Psoas muscle (tissue), 8 donors: ENCODE data around the gene DDI2. TPM values are rescaled to one million over a fixed set of nuclear protein-coding genes. Genes with fewer than 3 reads are reported as not detected.

Experiments used
- ATAC-seq, 4 donors: fragments of 200-7000 bp; cut with Tn5 transposase; one replicate each; pipeline ENCODE4 v1.9.1; 2020; ENCODE audit warnings: moderate library complexity in 3 of 4, mild to moderate bottlenecking in 2 of 4
- DNase-seq, 2 donors: peaks; one replicate each; pipeline ENCODE4 v3.0.0-alpha.2; 2020
- H3K27ac ChIP-seq: fragments of 200-600 bp; one replicate; pipeline ENCODE4 v1.8.0; 2022
- H3K27me3 ChIP-seq, 3 donors: fragments of 200-600 bp in 1 of 3; one replicate each; pipeline versions ENCODE4 v1.6.1 to v1.8.0; 2013 to 2022; ENCODE audit warnings: low read length in 2 of 3, mild to moderate bottlenecking in 2 of 3, moderate library complexity in 1 of 3; ENCODE audit not compliant: insufficient read depth in 3 of 3
- H3K36me3 ChIP-seq, 2 donors: fragments of 200-600 bp in 1 of 2; one replicate each; pipeline versions ENCODE4 v1.6.1 to v1.8.0; 2013 to 2022; ENCODE audit warnings: low read depth in 1 of 2, mild to moderate bottlenecking in 1 of 2, moderate library complexity in 1 of 2; ENCODE audit not compliant: insufficient read depth in 1 of 2
- H3K4me1 ChIP-seq: fragments of 200-600 bp; one replicate; pipeline ENCODE4 v1.8.0; 2022
- H3K4me3 ChIP-seq: fragments of 200-600 bp; one replicate; pipeline ENCODE4 v1.8.0; 2022; ENCODE audit warnings: mild to moderate bottlenecking
- H3K9me3 ChIP-seq: fragments of 200-600 bp; one replicate; pipeline ENCODE4 v1.8.0; 2022
- CTCF ChIP-seq: fragments of 200-600 bp; IDR thresholded peaks from one replicate; pipeline ENCODE4 v1.8.0; 2022; ENCODE audit warnings: antibody characterized with exemption
- WGBS, 3 donors: extraction: QIAGEN DNeasy Blood & Tissue Kit; methylation state at CpG; one replicate each; pipeline versions ENCODE4 v1.1.6 to v1.1.7; 2013; 5-methylcytosine and 5-hydroxymethylcytosine counted together
- intact Hi-C, 2 donors: fragments of 100-400 bp; cut with DNase I; formaldehyde crosslinking; loops; one replicate each; pipeline versions ENCODE4 v1.11.0 to v1.14.2; 2022
- long read RNA-seq, 2 donors: library from polyadenylated mRNA; unstranded; transcript quantifications; one replicate each; pipeline ENCODE4 v2.0.0, GENCODE V29; 2021
- polyA plus RNA-seq, 3 donors: library from polyadenylated mRNA; stranded (reverse); fragments of 200-250 nt; gene quantifications; one replicate each; pipeline ENCODE4 v1.2.3, GENCODE V29; 2013
- total RNA-seq, 4 donors: library from RNA; stranded (reverse); fragmentation: NEBNext Ultra II Directional in 2 of 4; extraction: Animal tissue kit (Norgen Biotek cat#: 25700) in 2 of 4; gene quantifications; one replicate each; pipeline versions ENCODE4 v1.2.1 to v1.2.4, GENCODE V29; 2021 to 2023
- donor health status: healthy with polysubstance abuse.
- donor health status: DM: no; HTN: no; CAD: no; lungs with moderate emphysema.
- donor health status: Bipolar disorder and iron deficiency.
- donor health status: healthy.
- donor health status: DM: yes; HTN: yes; CAD: no.
- donor health status: DM: no; HTN: no; CAD: no.
- donor health status: DM: no; HTN: no; CAD: no.
- donor health status: DM: yes; HTN: yes; CAD: no.

DDI2 gene
- total RNA-seq (10 to 100 TPM; 23.8 to 80.2 (median 39.5) TPM), polyA plus RNA-seq (10 to 100 TPM in 2 of 3 donors, 1 to 10 TPM in 1; 4.8 to 35.4 (median 18.7) TPM)
- long read RNA-seq, donor 1, partial matches to known transcripts, result 0 of 11 reads
- long read RNA-seq, donor 1, other reads (novel, unspliced or antisense), result 11 of 11 reads
- long read RNA-seq, donor 2, full-length matches to known transcripts, result 1 of 17 reads
- long read RNA-seq, donor 2, partial matches to known transcripts, result 7 of 17 reads
- long read RNA-seq, donor 2, other reads (novel, unspliced or antisense), result 9 of 17 reads

GRCh38 chr1:15617173-15618076, at the start of gene DDI2:
TSS of gene DDI2 (plus strand) at chr1:15617458. CDS start at chr1:15617671, 213 bp downstream.
- H3K27ac ChIP-seq, result peak within 1 kb of the TSS; percentile 99
- peak; percentile 98 for DNase-seq
- no peaks in the 10 kb centered on the region for H3K36me3 ChIP-seq
- peak within 1 kb of the TSS; percentile 83 for H3K4me3 ChIP-seq
- H3K9me3 ChIP-seq, result no peaks in the 10 kb centered on the region
- WGBS, 3 donors, result 0% methylated on average over 57 to 86 of the region's 86 CpGs
- no peaks in the 10 kb centered on the region for H3K27me3 ChIP-seq
- peaks cover 34% of the 10 kb centered on the region for H3K4me1 ChIP-seq
- no peak for TF ChIP-seq CTCF
- peak; percentile 88 to 95 (median 90) for ATAC-seq
- intact Hi-C loops, result loop anchor here in 1 of 2 donors (1.0 to 5.0 kb wide), 2 partner anchors 14 to 90 kb away; partner anchors contain the start of gene DNAJC16

GRCh38 chr1:15568387-15569073, 48.7 kb upstream of the DDI2 start:
- Histone ChIP-seq H3K4me1 (peaks cover 5% of the 10 kb centered on the region), H3K27ac (peak overlapping the region; percentile 27), H3K9me3 (no peaks in the 10 kb centered on the region), H3K4me3 (no peak overlapping the region), H3K27me3 (no peaks in the 10 kb centered on the region), H3K36me3 (peaks cover 16 to 74% of the 10 kb centered on the region in 2 donors)
- no peak for TF ChIP-seq CTCF
- DNase-seq (no peak), ATAC-seq (no peak)
- intact Hi-C loops, result no loop called here
- WGBS, 3 donors, result 87 to 91% (median 89%) methylated on average over 18 of the region's 18 CpGs

GRCh38 chr1:15570861-15571260, 46.4 kb upstream of the DDI2 start:
- Histone ChIP-seq H3K36me3 (peaks cover 16 to 51% of the 10 kb centered on the region in 2 donors), H3K9me3 (no peaks in the 10 kb centered on the region), H3K27me3 (no peaks in the 10 kb centered on the region), H3K27ac (peak overlapping the region; percentile 95), H3K4me1 (peaks cover 11% of the 10 kb centered on the region), H3K4me3 (no peak overlapping the region)
- TF ChIP-seq CTCF, result no peak
- ATAC-seq (no peak), DNase-seq (no peak)
- WGBS, 3 donors, result 90 to 97% (median 96%) methylated on average over 1 of the region's 1 CpG
- intact Hi-C loops, result no loop called here

- H3K4me3 ChIP-seq, result no peak overlapping the region
- TF ChIP-seq CTCF, result no peak
- DNase-seq (no peak), ATAC-seq (no peak)
- H3K9me3 ChIP-seq, result no peaks in the 10 kb centered on the region
- H3K27me3 ChIP-seq, result no peaks in the 10 kb centered on the region
- peak overlapping the region; percentile 95 for H3K27ac ChIP-seq
- peaks cover 13 to 47% of the 10 kb centered on the region in 2 donors for H3K36me3 ChIP-seq
- H3K4me1 ChIP-seq, result peaks cover 11% of the 10 kb centered on the region
- intact Hi-C loops, result no loop called here
Observed at GRCh38 chr1:15571266-15571665, 46.0 kb upstream of the DDI2 start.
